ENCODE data around the gene SPATS2.
A peak's percentile ranks its signal among the peaks of the same experiment; 100 is the strongest.
"Not testable (repeated sequence)": the region's sequence is repeated elsewhere in the genome, so short reads cannot be mapped to it uniquely, and the experiment has no call there.

The SPATS2 gene

DNA sequence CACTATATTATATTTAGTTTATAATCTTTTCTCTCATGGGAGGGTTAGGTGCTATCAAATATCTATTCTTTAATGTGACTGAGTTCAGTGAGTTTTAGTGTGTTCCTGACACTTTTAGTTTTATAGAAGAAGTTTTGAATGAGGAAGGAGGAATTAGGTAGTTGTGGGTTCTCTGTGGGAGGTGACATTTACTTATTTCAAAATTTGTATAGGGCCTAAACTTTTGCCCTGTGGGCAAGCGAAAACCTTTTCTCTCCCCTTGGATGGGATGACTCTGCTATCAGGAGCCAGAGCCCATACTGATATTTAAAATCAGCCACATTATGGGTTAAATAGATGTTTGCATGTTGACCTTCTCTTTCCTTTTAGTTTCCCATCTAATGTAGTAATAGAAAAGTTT, 43.6 kb downstream of the SPATS2 start:
- DNase-seq (ENCODE audit: low spot score): no peak

DNA sequence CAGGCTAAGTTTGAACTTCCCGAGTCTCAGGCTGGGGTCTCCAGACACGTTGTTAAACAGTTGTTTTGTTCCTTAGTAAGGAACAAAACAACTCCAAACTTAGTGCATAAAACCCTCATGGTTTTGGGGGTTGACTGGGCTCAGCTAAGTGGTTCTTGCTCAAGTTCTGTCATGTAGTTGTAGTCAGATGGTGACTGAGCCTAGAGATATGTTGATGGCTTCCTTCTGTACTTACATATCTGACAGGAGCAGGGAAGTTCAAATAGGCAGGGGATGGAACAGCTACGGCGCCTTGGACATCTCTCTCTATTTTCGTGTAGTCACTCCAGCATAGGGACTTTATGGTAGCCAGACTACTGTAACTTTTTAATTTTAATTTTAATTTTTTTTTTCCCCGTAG, 45.7 kb downstream of the SPATS2 start:
- DNase-seq (ENCODE audit: low spot score): no peak

DNA sequence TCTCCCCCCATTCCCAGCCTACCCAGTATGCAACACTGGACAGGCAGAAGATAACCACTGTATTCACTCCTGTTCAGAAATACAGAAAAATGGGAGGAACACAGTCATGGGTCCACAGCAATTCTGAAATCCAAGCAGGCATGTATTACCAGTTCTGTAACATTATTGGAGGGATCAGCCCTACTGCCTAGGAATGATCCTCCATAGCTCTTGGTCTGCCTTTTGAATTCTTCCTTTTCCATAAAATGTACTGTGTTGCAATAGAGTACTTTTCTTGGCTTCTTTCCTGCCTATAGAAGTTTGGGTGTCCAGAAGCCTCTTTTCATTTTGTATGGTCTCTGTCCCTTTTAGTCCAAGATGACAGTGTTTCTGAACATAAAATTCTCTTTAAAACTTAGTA, 46.5 kb downstream of the SPATS2 start:
- DNase-seq (ENCODE audit: low spot score): no peak

DNA sequence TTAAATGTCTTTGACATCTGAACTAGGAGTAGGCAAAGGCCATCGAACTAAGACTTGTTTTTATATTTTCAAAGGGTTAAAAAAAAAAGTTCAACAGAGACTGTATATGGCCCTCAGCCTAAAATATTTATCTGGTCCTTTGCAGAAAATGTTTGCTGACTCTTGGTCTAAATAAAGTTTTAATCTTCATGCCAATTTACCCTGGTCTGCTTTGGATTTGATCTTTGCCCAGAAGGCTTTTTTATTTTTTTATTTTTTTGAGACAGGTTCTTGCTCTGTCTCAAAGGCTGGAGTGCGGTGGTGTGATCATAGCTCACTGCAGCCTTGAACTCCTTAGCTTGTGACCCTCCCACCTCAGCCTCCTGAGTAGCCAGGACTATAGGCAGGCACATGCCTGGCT, 47.1 kb downstream of the SPATS2 start:
- DNase-seq (ENCODE audit: low spot score): no peak

DNA sequence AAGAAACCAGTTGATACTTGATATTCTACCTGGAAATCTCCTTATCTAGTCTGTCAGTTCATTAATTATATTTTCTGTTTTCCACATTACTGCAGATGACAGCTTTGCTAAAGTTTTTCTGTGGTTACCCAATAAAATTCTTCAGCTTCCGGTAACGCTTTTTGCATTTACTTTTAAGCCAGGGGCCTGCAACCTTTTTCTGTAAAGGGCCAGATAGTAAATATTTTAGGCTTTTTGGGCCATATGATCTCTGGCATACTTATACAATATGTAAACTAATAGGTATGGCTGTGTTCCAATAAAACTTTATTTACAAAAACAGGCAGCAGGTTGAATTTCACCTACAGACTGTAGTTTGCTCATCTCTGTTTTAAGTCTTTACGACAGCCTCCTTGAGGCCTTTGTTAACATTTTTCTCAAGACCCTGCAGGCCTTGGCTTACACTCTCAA, 48.3 kb downstream of the SPATS2 start:
- DNase-seq (ENCODE audit: low spot score): no peak

DNA sequence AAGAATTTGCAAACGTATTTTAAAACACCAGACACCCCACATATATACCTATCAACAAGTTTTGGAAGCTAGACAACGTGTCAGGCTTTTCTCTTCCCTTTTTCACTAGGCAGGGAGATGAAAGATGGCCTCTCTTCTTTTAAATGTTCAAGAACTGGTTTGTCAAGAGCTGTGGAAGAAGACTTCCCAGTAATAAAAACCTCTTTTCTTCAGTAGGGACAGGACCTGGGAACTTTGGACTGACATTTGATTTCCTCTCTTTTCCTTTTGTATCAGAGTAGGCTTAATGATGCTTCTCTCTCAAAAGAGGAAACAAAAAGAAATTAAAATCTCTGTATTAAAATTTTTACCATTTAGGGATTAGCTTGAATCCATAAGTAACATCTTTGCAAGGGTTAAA, 49.6 kb downstream of the SPATS2 start:
- no peak for DNase-seq (ENCODE audit: low spot score)

DNA sequence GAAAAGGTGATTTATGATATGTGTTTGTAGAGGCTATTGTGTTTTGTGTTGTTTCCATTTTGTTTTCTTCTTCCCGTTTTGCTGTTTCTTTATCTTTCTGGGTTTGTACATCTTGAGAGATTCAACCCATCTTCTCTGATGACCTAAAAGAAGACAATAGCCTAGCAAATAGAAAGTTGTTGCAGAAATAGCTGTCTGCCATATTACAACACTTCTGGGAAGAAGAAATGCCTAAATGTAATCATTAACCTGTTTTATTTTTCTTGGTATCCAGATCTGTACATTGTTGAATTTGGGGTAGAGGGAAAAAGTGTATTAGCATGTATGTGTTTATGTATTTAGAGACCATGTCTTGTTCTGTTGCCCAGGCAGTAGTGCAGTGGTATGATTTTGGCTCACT, 50.3 kb downstream of the SPATS2 start:
- no peak for DNase-seq (ENCODE audit: low spot score)

DNA sequence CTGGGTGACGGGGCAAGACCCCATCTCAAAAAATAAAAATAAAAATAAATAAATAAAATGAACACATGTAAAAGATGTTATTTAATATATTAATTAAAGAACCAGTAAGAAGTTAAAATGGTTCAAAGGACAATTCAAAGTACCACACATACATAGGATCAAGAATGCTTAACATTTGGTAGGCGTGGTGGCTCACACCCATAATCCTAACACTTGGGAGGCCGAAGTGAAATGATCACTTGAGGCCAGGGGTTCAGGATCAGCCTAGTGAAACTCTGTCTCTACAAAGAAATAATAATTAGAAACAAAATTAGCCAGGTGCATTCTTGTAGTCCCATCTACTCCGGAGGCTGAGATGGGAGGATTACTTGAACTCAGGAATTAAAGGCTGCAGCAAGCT, 53.3 kb downstream of the SPATS2 start:
- DNase-seq (ENCODE audit: low spot score): no peak

DNA sequence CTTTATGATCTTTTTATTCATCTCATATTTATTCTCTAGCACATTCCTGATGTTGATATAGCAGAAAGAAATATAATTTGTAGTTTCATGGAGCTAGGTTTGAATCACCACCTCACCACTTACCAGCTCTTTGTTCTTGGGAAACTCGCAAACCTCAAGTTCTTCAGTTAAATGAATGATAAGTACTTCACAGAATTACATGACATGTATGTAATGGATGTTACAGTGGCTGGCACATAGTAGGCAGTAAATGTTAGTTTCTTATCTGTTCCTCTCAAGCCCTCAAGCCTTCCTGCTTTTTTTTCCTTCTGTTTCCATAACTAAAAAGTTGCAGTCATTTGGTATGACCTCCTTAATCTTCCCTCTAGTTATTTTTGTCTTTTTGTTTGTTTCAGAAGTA, 54.9 kb downstream of the SPATS2 start:
- no peak for DNase-seq (ENCODE audit: low spot score)

DNA sequence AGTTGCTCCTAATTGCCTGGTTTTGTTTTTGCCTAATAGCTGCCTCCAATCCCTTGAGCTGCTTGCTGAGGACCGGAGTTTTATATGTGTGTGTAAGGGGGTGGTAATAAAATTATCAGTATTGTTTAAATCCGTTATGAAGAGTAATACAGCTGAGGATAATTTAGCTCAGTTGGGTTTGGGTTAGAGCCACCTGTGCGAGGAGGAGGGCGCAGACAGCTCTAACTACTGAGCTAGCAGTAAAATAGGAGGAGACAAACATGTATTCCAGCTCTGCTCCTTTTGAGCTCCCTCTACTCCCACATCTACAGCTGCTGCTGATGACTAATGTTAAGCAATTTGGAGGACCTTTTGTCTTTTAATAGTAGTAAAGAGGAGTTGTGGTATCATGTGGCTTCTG, 61.5 kb downstream of the SPATS2 start:
- DNase-seq (ENCODE audit: low spot score): no peak

DNA sequence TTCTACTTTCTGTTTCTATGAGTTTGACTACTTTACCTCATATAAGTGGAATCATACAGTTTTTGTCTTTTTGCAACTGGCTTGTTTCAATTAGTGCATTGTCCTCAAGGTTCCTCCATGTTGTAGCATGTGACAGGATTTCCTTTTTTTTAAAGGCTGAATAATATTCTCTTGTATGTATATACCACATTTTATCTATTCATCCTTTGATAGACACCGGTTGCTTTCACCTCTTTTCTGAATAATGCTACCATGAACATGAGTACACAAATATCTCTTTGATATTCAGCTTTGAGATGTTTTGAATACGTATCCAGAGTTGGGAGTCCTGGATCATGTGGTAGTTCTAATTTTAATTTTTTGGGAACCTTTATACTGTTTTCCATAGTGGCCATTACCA, 65.4 kb downstream of the SPATS2 start:
- no peak for DNase-seq (ENCODE audit: low spot score)

DNA sequence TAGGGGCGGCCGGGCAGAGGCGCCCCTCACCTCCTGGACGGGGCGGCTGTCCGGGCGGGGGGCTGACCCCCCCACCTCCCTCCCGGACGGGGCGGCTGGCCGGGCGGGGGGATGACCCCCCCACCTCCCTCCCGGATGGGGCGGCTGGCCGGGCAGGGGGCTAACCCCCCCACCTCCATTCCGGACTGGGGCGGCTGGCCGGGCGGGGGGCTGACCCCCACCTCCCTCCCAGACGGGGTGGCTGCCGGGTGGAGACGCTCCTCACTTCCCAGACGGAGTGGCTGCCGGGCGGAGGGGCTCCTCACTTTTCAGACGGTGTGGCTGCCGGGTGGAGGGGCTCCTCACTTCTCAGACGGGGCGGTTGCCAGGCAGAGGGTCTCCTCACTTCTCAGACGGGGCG, 69.5 kb downstream of the SPATS2 start:
- DNase-seq (ENCODE audit: low spot score): not testable (repeated sequence)

DNA sequence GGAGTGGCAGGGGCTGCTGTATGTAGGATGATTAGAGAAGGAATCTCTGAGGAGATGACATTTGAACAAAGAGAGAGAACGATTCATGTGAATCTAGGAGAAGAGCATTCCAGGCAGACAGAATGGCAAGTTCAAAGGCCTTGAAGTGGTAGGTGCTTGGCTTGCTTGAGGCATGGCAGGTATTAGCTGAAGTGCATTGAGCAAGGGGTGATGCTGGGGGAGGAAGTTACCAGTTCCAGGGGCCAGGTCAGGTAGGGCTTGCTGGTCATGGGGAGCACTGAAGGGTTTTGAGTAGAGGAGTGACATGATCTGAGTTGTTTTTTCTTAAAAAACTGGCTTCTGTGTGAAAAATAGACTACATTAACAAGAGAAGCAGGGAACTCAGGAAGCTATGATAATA, 71.8 kb downstream of the SPATS2 start:
- no peak for DNase-seq (ENCODE audit: low spot score)

DNA sequence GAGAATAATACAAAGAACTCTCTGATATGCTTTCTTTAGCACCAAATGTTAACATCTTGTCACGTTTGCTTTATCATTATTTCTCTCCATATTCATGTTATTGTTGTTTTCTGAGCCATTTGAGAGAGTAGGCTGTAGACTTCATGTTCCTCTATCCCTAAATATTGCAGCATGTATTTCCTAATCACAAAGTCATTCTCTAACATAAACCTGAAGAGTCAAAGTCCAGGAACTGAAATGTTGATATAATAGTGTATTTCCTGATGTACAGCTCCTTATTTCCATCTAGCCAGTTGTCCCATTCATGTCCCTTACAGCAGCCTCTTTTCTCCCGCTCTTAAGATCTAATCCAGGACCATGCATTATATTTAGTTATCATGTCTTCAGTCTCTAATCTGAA, 72.8 kb downstream of the SPATS2 start:
- no peak for DNase-seq (ENCODE audit: low spot score)

DNA sequence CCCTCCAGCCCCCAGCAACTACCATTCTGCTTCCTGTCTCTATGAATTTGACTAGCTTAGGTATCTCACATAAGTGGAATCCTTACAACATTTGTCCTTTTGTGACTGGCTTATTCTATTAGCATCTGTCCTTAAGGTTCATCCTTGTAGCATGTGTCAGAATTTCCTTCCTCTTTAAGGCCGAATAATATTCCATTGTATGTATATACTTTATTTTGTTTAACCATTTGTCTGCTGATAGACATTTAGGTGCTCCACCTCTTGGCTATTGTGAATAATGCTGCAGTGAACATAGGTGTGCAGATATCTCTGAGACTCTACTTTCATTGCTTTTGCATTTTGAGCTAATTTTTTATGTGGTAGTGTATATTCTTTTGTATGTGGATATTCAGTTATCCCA, 75.7 kb downstream of the SPATS2 start:
- DNase-seq (ENCODE audit: low spot score): no peak

DNA sequence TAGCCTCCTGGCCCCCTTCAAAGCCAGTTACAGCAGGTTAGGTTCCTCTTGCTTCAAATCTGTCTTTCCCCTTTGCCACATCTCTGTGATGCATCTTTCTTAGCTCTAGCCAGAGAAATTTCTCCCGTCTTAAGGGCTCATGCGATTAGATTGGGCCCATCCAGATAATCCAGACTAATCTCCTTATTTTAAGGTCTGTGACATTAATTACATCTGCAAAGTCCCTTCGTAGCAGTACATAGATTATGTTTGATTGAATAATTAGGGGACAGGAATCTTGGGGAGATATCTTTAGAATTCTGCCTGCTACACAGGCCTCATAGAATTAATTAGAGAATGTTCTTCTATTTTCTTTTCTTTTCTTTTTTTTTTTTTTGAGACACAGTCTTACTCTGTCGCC, 79.3 kb downstream of the SPATS2 start:
- DNase-seq (ENCODE audit: low spot score): no peak

DNA sequence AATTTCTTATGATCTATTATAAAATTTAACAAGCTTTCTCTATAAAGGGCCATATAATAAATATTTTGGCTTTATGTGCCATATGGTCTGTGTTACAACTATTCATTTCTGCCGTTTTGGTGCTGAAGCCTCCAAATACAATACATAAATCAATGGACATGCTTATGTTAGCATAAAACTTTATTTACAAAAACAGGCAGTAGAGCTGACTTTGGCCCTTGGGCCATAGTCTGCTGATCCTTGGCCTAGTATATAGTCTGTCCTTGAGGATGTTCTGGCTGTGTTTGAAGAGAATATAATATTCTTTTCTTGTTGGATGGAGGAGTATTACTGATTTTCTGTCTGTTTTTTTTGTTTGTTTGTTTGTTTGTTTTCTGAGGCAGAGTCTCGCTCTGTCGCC, 81.6 kb downstream of the SPATS2 start:
- DNase-seq (ENCODE audit: low spot score): no peak

DNA sequence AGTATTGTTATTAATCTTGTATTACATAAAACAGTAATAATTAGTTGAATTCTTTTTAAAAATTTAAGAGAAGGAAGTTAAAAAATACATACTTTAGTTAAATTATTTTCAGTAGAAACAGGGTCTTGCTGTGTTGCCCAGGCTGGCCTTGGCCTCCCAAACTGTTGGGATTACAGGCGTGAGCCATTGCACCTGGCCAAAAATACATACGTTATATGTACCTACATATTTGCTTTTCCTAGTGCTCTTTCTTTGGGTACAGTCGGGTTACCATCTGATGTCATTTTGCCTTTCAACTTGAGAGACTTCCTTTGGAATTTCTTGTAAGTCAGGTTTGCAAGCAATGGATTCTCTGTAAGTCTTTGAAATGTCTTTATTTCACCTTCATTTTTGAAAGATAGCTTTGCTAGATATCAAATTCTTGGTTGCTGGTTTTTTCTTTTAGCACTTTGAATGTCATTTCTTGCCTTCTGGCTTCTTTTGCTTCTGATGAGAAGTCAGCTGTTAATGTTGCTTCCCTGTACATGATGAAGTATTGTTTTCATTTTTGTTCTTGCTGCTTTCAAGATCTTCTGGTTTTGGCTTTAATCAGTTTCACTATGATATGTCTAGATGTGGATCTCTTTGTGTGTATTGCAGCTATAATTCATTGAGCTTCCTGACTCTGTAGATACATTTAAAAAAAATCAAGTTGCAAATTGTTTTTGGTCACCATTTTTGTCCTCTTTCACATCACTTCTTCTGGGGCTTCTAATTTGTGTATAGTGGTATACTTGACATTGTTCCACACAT, 84.4 kb downstream of the SPATS2 start:
- DNase-seq (ENCODE audit: low spot score): no peak

DNA sequence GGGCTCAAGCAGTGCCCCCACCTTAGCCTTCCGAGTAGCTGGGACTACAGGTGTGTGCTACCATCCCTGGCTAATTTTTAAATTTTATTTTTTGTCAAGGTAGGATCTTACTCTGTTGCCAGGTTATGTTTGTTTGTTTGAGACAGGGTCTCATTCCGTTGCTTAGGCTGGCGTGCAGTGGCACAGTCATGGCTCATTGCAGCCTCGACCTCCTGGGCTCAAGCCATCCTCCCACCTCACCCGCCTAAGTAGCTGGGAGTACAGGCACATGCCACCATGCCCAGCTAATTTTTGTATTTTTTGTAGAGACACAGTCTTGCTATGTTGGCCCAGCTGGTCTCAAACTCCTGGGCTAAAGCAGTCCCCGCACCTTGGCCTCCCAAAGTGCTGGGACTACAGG, 88.2 kb downstream of the SPATS2 start:
- peak; percentile 29 for DNase-seq (ENCODE audit: low spot score)

DNA sequence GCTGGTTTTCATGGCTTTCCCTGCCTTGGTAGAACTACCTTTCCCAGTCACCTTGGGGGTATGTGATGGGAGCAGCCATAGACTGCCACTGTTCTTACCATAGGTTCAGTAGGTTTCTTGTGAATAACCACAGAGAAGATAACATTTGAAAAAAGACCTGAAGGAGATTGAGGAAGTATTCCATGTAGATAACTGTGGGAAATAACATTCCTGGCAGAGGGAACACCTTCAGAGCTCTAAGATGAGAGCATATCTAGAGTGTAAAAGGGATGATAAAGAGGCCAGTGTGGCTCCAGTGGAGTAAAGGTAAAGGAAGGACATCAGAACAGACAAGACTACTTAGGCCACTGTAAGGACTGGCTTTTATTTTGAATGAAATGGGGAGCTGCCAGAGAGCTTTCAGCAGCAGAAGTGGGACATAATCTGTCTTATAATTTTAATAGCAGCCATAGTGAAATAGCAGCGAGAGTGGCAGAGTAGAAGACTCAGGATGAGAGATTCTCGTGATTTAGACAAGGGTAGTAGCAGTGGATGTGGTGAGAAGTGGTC, 88.9 kb downstream of the SPATS2 start:
- peak; percentile 26 for DNase-seq (ENCODE audit: low spot score)

DNA sequence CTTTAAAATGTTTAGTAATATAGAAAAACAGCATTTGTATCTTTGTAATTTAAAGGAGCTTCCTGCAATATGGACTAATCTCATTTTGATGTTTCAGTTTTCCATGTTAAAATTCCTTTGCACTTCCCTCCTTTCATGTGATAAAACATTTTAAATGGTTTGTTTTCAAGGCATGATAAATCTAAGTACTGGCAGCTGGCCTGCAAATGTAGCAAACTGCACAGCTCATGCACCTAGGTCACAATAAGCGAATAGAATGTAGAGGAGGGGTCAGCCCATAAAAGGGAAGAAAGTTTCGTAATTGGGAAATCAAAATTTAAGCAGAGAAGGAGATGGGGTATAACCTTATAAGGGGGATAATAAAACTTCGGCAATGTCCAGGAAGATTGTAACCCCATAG, 91.6 kb downstream of the SPATS2 start:
- no peak for DNase-seq (ENCODE audit: low spot score)

DNA sequence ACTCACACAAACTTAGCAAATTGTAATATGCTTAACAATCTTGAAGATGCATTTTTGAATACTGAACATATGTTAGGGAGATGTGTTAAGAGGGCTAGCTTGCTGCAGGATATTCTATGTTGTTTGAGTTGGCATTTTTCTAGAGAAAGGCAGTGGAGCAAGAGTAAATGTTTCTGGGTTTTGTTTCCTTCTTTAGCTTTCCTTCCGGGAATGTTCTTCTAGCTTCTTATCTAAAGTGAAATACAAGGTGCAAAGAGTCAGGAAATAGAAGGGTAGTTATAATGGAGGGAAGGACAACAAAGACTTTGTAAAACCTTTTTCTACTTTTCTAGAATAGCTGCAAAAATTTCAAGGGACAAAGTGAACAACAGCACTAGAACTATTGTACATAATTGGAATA, 94.0 kb downstream of the SPATS2 start:
- no peak for DNase-seq (ENCODE audit: low spot score)

DNA sequence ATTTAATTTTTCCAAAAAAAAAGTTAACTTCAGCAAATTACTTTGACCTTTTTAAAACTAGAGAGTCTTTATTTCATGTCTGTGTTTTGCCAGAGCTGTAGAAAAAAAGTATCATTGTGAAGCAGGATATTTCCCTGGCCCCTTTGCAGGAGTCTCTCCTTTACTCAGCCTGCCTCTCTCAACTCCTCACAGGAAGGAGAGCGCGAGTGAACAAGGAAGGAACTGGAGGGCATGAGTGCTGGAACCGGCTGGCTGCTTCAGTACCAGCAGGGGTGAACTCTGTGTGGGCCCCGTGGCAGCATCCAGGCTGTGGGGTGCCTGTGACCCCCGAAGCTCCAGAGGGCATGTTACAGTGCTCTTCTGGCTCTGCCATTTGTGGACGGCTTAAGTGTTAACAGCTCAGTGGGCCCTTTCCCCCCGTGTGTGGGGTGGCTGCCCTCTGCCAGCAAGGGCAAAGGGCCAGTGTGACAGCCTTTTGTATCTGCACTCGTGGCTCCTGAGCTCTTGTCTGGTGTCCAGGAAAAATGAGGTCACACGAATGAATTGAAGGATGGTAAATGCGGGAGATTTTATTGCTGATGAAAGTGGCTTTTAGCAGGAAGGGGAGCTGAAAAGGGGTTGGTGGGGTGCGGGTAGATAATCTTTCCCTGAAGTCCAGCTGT, 95.0 kb downstream of the SPATS2 start:
- no peak for DNase-seq (ENCODE audit: low spot score)

DNA sequence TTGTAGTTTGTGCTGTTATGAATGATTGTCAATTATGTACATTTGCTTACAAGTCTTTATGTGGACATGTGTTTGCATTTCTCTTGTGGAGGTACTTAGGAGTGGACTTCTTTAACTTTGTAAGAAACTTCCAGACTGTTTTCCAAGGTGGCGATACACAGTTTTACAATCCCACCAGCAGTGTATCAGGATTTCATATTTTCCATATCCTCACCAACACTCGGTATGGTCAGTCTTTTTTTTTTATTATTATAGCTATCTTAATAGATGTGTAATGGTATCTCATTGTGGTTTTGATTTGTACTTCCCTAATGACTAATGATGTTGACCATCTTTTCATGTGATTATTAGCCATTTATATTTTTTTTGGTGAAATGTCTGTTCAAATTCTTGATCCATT, 97.9 kb downstream of the SPATS2 start:
- no peak for DNase-seq (ENCODE audit: low spot score)

Data from ecto neural progenitor cell (in vitro differentiated cells).